Frontal cortex (tissue), 4 donors: ENCODE results near the gene FBXW11. TPM values are rescaled to one million over a fixed set of nuclear protein-coding genes. Genes with fewer than 3 reads are reported as not detected.
"Not testable (repeated sequence)": the region's sequence is repeated elsewhere in the genome, so short reads cannot be mapped to it uniquely, and the experiment has no call there.

Experiments used
- DNase-seq, 2 donors: peaks; one replicate each; pipeline ENCODE4 v3.0.0; 2012; ENCODE audit warnings: low spot score in 2 of 2
- FAIRE-seq: peaks from 2 replicates; lab custom pipeline; 2012; peaks lifted over from hg19 to GRCh38; lab: Jason Lieb, UNC
- total RNA-seq: library from RNA; depleted of rRNA; stranded (reverse); fragments of >200 nt; gene quantifications from one replicate; pipeline ENCODE4 v1.2.3, GENCODE V29; 2014
- donor health status: control.
- donor health status: control.
- donor health status: control.

FBXW11 gene
- total RNA-seq, 1 donor from 2014 or later: 159 TPM

- no peak for DNase-seq
- FAIRE-seq: no peak
Measured at GRCh38 chr5:172028167-172028566, 21.7 kb upstream of the FBXW11 start.

- not testable (repeated sequence) for FAIRE-seq, DNase-seq
Measured at GRCh38 chr5:172020110-172020786, 13.8 kb upstream of the FBXW11 start.

- FAIRE-seq: no peak
- DNase-seq: no peak
Measured at GRCh38 chr5:172015346-172015745, 8.9 kb upstream of the FBXW11 start.

GRCh38 chr5:172010278-172010677 is 3.8 kb upstream of the FBXW11 start:
- FAIRE-seq (no peak), DNase-seq (no peak)

- no peak for DNase-seq
- no peak for FAIRE-seq
Measured at GRCh38 chr5:172009536-172010270, 3.3 kb upstream of the FBXW11 start.

GRCh38 chr5:172008689-172009141 is 2.3 kb upstream of the FBXW11 start:
- FAIRE-seq (no peak), DNase-seq (no peak)

GRCh38 chr5:172008111-172008455 is 1.6 kb upstream of the FBXW11 start:
- FAIRE-seq (no peak), DNase-seq (no peak)

- DNase-seq: no peak
- FAIRE-seq: no peak
Measured at GRCh38 chr5:172007175-172008110, 1.0 kb upstream of the FBXW11 start.

GRCh38 chr5:172005708-172006320 is 624 bp downstream of the FBXW11 start:
- DNase-seq (peak in 1 of 2 donors; percentile 20), FAIRE-seq (no peak)

GRCh38 chr5:172004824-172005237 is 1.6 kb downstream of the FBXW11 start:
- no peak for FAIRE-seq
- DNase-seq: no peak

- DNase-seq: no peak
- FAIRE-seq: no peak
Measured at GRCh38 chr5:172003746-172004145, 2.7 kb downstream of the FBXW11 start.

- DNase-seq (no peak), FAIRE-seq (no peak)
Measured at GRCh38 chr5:172002840-172003512, 3.5 kb downstream of the FBXW11 start.

- no peak for DNase-seq
Measured at GRCh38 chr5:172002310-172002709, 4.1 kb downstream of the FBXW11 start.

GRCh38 chr5:171999877-172000276 is 6.6 kb downstream of the FBXW11 start:
- DNase-seq (no peak), FAIRE-seq (no peak)

More at GRCh38 chr5:172002310-172002709, 4.1 kb downstream of the FBXW11 start:
- FAIRE-seq: no peak

GRCh38 chr5:171999100-171999499 is 7.3 kb downstream of the FBXW11 start:
- no peak for DNase-seq
- no peak for FAIRE-seq

GRCh38 chr5:171997011-171997410 is 9.4 kb downstream of the FBXW11 start:
- DNase-seq (no peak), FAIRE-seq (no peak)

GRCh38 chr5:171992813-171993212 is 13.6 kb downstream of the FBXW11 start:
- DNase-seq: no peak
- no peak for FAIRE-seq

GRCh38 chr5:171992305-171992704 is 14.1 kb downstream of the FBXW11 start:
- no peak for FAIRE-seq
- DNase-seq: no peak

GRCh38 chr5:171990713-171991015 is 15.8 kb downstream of the FBXW11 start:
- no peak for DNase-seq
- no peak for FAIRE-seq
